HG03442 (cell line): ENCODE results near the gene PPFIBP1.
"Not testable (repeated sequence)": the region's sequence is repeated elsewhere in the genome, so short reads cannot be mapped to it uniquely, and the experiment has no call there.

ENCODE experiments used
- ATAC-seq: cut with Tn5 transposase; IDR thresholded peaks from one replicate; pipeline ENCODE4 v1.9.1; 2021; ENCODE audit warnings: mild to moderate bottlenecking, moderate library complexity; ENCODE audit not compliant: unreplicated experiment

PPFIBP1 gene

DNA sequence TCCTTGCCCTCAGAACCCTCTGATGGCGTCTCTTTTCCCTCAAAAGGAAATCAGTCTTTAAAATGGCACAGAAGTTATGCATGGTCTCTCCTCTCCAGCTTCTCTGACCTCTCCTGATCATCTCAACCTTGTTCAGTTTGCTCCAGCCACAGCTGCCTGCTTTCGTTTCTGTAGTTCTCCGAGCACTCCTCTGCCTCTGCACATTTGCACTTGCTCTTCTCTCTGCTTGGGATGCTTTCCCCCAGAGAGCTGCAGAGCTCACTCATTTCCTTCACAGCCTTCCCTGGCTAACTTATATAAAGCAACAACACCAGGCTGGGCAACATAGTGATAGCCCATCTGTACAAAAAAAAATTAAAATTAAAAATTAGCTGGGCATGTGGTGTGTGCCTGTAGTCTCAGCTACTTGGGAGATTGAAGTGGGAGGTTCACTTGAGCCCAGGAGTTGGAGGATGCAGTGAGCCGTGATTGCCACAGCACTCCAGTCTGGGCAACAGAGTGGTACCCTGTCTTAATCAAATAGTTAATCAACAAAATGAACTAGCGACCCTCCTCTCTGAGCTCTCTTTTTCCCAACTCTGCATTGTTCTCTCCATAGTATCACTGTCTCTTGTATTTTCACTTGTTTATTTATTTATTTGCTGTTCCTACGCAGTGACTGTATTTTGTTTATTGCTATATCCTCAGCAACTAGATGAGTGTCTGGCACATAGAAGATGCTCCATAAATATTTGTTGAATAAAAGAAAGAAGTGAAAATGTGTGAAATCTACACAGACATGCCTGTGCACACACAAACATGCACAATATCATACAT lies 37.7 kb downstream of the PPFIBP1 start:
- ATAC-seq = no peak

- no peak for ATAC-seq
Measured at GRCh38 chr12:27564612-27565213, 40.7 kb downstream of the PPFIBP1 start.

- no peak for ATAC-seq
Measured at GRCh38 chr12:27566159-27566558, 42.2 kb downstream of the PPFIBP1 start.

GRCh38 chr12:27566626-27567025 lies 42.6 kb downstream of the PPFIBP1 start:
- ATAC-seq = no peak

- ATAC-seq = no peak
Measured at GRCh38 chr12:27571463-27571862, 47.5 kb downstream of the PPFIBP1 start.

DNA sequence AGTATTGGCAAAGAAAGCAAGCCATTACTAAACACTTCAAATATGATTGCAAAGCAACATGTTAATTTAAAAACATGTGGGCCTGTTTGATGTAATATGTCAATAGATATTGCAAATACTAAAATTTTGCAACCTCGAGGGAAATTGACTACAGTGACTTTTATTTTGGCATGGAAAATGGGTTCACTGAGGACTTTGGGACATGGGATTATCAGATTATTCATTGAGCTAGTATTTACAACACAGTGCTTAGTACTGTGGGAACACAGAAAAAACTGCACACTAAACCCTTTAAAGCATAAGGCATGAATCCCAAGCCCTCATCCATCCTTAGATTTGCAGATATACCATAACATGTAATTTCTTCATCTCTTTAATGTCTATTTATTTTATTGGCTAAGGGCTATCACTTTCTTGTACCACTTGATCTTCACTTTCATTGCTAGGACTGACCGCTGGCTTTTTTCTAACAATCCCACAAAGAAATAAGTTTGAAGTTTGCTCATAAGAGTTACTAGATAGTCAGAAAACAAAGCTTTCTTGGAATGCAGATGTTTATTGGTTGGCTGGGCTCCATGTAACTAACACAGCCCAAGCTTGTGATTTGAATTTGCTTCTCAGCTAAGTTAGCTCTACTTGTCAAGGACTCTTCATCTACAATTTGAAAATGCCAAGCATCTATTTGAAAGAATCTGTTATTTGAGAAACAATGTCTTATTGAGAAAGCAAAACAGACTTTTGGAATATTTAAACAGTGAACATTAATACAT lies 48.7 kb downstream of the PPFIBP1 start:
- ATAC-seq = no peak

- no peak for ATAC-seq
Measured at GRCh38 chr12:27573972-27574371, 50.0 kb downstream of the PPFIBP1 start.

DNA sequence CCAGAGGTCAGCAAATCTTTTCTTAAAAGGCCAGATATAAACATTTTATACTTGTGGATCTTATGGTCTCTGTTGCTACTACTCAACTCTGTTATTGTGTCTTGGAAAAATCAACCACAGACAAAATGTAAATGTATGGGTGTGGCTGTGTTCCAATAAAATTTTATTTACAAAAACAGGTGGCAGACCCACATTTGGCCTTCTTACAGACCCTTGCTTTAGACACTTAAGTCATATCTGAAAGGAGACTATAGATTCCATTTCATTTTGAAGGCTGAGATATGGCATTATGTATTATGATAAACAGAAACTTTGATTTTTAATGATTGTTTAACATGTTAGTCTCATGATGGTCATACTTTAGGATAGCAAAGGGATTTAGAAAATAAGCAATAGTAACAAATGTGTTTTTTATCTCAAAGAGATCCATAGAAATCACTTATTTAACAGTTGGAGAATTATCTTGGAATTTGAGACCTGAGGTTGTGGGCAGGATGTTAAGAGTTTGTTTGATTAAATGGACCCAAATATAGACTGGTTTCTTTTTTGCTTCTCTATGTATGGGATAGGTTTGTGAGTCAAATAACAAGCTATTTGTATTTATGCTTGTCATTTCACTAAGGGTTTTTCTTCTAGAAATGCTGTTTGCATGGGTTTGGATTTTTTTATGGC lies 51.2 kb downstream of the PPFIBP1 start:
- no peak for ATAC-seq

GRCh38 chr12:27575762-27576118 lies 51.7 kb downstream of the PPFIBP1 start:
- no peak for ATAC-seq

GRCh38 chr12:27576667-27577347 lies 52.8 kb downstream of the PPFIBP1 start:
- ATAC-seq = no peak

- no peak for ATAC-seq
Measured at GRCh38 chr12:27577688-27578087, 53.7 kb downstream of the PPFIBP1 start.

- no peak for ATAC-seq
Measured at GRCh38 chr12:27578689-27579372, 54.8 kb downstream of the PPFIBP1 start.

DNA sequence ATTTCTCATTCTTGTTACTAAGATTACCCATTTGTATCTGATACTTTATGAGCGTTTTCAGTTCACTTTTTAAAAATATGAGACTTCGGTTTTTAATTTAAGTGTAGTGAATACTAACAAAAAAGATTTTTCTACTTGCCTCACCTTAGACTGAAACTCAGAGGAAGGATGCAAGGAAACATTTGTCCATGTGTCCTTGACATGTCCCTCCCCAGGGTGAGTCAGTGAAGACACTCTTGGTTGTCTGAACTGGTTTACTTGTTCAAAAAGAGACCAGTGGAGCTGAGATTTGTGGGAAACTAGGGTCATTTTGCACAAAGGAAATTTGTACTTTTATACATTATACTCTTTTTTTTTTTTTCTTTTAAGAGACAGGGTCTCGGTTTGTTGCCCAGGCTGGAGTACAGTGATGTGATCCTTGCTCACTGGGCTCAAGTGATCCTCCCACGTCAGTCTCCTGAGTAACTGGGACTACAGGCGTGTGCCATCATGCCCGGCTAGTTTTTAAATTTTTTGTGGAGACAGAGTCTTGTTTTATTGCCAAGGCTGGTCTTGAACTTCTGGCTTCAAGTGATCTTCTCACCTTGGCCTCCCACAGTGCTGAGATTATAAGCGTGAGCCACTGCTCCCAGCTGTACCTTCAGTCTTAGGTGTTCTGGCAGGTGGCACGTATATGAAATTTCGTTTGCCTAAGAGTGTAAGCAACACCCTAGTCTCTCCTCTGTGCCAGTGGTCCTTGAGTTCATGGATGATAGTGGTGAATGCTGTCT lies 56.7 kb downstream of the PPFIBP1 start:
- no peak for ATAC-seq

GRCh38 chr12:27581331-27581671 lies 57.3 kb downstream of the PPFIBP1 start:
- not testable (repeated sequence) for ATAC-seq

DNA sequence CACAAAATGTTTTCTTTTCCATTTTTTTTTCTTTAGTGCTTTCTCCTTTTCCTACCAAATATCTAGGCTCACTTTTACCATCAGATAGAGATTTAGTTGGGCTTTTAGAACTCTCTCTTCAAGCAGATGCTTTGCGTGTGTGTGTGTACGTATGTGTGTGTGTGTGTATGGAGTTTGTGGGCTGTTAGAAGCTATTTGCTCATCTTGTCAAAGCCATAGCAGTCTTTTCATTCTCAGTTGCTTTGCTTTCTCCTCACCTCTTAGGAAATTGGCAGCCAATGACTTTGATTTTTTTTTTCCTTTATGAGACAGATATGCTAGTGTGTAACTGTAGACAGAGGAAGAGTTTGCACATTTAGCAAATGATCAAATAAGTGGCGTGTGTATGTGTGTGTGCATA lies 57.8 kb downstream of the PPFIBP1 start:
- not testable (repeated sequence) for ATAC-seq

GRCh38 chr12:27582445-27582844 lies 58.4 kb downstream of the PPFIBP1 start:
- not testable (repeated sequence) for ATAC-seq

GRCh38 chr12:27583057-27583797 lies 59.2 kb downstream of the PPFIBP1 start:
- ATAC-seq = no peak

GRCh38 chr12:27583981-27584380 lies 60.0 kb downstream of the PPFIBP1 start:
- ATAC-seq = no peak

DNA sequence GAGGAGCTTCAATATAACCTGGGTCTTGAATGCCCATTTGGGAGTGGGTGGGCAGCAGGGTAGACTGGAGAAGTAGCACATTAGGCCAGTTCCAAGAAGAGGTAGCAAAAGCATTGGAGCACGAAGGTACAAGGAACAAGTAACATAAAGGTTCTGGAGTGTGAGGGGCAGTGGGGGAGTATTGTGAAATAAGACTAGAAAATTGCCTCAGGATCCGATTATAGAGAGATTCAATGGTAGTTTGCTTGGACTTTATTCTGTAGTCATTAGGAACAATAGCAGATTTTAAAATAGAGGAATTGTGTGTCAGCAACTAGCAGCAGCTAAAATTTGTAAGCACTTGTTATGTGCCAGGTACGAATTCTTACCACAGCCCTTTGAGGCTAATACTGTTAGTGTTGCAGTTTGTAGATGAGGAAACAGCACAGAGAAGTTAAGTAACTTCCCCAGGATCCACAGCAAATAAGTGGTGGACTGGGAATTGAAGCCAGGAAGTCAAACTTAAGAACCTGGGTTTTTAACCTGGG lies 61.8 kb downstream of the PPFIBP1 start:
- ATAC-seq = no peak
